NCI-H748 (cell line): Measurements from ENCODE around the gene ALX3.
"Not testable (repeated sequence)": the region's sequence is repeated elsewhere in the genome, so short reads cannot be mapped to it uniquely, and the experiment has no call there.

ENCODE experiments used
- DNase-seq: peaks from one replicate; lab custom pipeline; 2025; ENCODE audit not compliant: unreplicated experiment; lab: John Stamatoyannopoulos, UW

The ALX3 gene

GRCh38 chr1:110048923-110049601 lies 21.4 kb downstream of the ALX3 start:
- DNase-seq: no peak

GRCh38 chr1:110048240-110048639 lies 22.2 kb downstream of the ALX3 start:
- DNase-seq: no peak

- DNase-seq: no peak
These were observed 23.0 kb downstream of the ALX3 start for GRCh38 chr1:110047463-110047862.

GRCh38 chr1:110043016-110043415 lies 27.5 kb downstream of the ALX3 start:
- no peak for DNase-seq

GRCh38 chr1:110040548-110040947 lies 29.9 kb downstream of the ALX3 start:
- DNase-seq: no peak

- no peak for DNase-seq
These were observed 30.8 kb downstream of the ALX3 start for GRCh38 chr1:110039641-110040040.

- no peak for DNase-seq
These were observed 32.2 kb downstream of the ALX3 start for GRCh38 chr1:110038271-110038670.

GRCh38 chr1:110035236-110035752 lies 35.2 kb downstream of the ALX3 start:
- no peak for DNase-seq

- peak; percentile 95 for DNase-seq
These were observed 35.8 kb downstream of the ALX3 start, which contains the start of gene STRIP1 for GRCh38 chr1:110034451-110035235. Gene STRIP1, plus strand, starts transcription at chr1:110034624. Its CDS starts 14 bp downstream, at chr1:110034638.

GRCh38 chr1:110034040-110034450 lies 36.4 kb downstream of the ALX3 start:
- no peak for DNase-seq

GRCh38 chr1:110033421-110033820 lies 37.1 kb downstream of the ALX3 start:
- no peak for DNase-seq

- no peak for DNase-seq
These were observed 38.1 kb downstream of the ALX3 start for GRCh38 chr1:110032327-110032726.

- DNase-seq: not testable (repeated sequence)
These were observed 39.8 kb downstream of the ALX3 start for GRCh38 chr1:110030687-110031086.

- no peak for DNase-seq
These were observed 45.9 kb downstream of the ALX3 start for GRCh38 chr1:110024613-110025012.

- no peak for DNase-seq
These were observed 49.2 kb downstream of the ALX3 start for GRCh38 chr1:110021285-110021684.

- no peak for DNase-seq
These were observed 50.7 kb downstream of the ALX3 start for GRCh38 chr1:110019770-110020169.

- DNase-seq: no peak
These were observed 52.1 kb downstream of the ALX3 start for GRCh38 chr1:110018396-110018795.

GRCh38 chr1:110017792-110018191 lies 52.7 kb downstream of the ALX3 start:
- no peak for DNase-seq

GRCh38 chr1:110012100-110012780 lies 58.2 kb downstream of the ALX3 start:
- no peak for DNase-seq

- peak; percentile 19 for DNase-seq
These were observed 58.9 kb downstream of the ALX3 start for GRCh38 chr1:110011527-110012041.
